ENCODE results near the gene NEK7. TPM values are rescaled to one million over a fixed set of nuclear protein-coding genes. Genes with fewer than 3 reads are reported as not detected.

Gene NEK7
- total RNA-seq, 1 donor from 2014 or later = 24.6 TPM

DNA sequence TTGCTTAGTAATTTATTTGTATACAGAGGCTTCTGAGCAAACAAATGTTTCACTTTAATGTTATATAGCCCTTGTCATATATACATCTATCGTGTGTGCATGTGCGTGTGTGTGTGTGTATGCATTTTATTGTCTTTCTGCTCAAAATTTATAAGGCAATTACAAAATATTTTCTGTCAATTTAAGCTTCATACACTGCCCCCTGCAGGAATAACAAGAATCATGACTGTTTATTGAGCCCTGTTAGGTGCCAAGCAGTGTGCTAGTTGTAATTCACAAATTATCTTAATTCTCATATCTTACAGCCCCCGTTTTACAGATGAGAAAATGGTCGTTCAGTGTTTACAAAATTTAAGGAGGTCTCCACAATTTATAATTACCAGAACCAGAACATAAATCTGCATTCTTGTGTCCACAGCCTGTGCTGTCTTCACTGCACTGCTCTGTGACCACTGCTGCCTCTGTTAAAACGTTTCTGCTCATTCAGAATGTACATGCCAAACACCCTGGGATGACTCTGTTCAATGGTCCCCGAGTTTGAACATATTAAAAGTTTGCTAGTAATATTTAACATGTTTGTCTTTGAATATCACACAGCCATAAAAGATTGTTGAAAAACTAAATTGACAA lies 202.3 kb downstream of the NEK7 start:
- no peak for DNase-seq

DNA sequence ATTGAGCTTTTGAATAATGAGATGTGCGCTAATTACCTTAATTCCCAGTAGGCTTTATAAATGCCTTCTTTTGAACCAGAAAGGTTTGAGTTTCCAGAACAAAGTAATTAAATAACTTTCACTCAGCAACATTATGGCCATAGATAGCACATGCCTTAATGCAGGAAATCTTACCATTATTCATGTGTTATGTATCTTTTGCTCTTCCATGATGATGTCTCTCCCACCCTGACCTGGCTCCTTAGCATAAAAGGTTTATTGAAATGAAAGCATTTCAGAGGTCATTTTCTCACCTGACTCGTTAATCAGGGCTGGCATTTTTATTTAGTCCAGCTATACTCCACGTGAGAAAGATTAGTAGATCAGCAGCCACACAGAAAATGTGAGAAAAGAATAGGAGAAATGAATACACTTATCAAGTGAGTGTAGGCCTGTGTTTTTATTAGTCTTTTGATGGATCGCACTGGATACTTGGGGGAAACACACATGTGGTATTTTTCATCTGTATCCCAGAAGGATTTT lies 203.5 kb downstream of the NEK7 start:
- no peak for DNase-seq

DNA sequence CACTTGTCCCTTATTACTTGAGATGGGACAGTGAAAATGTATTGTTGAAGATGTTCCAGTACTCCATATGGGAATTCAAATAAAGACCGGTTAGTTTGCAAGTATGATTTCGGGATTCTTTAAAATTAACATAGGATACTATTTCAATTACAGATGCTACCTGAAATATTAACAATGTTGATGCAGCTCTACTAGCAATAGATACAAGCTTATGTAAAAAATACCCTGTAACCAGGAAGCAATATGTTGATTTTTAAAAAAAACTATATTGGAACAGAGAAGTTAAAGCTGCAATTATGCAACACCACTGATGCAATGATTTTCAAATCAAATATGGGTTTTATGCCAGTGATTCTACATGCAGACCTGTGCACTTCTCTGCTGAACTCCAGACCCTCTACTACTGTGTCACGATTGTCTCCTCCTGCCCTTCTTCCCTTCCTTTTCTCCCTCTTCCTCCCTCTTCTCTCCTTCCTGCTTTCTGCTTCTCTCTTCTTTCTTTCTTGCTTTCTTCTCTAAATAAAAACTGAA lies 204.5 kb downstream of the NEK7 start:
- DNase-seq = no peak

DNA sequence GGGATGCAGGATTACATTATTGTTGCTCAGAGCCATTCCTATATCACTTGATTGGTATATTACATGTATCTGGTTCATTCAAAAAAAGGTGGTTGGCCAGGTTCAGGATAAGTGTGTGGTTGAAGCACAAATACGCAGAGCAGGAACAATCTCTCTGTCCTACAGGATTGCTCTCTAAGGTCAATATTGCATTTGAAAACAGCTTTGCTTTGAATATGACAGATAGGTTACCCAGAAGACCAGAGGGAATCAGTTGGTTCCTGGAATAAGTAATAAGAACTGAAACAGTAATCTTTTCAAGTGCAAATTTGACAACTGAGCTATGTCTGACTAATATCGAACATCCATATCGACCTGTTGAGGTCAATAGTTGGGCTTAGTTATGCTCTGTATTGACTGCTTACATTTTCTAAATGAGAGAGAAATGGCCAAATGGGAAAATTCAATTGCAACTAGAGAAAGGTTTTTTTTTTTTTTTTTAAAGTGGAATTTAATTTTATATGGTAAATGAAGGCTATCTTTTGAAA lies 206.9 kb downstream of the NEK7 start:
- no peak for DNase-seq

- DNase-seq = no peak
Observed at GRCh38 chr1:198364471-198364870, 207.7 kb downstream of the NEK7 start.

GRCh38 chr1:198367296-198367695 lies 210.5 kb downstream of the NEK7 start:
- no peak for DNase-seq

DNA sequence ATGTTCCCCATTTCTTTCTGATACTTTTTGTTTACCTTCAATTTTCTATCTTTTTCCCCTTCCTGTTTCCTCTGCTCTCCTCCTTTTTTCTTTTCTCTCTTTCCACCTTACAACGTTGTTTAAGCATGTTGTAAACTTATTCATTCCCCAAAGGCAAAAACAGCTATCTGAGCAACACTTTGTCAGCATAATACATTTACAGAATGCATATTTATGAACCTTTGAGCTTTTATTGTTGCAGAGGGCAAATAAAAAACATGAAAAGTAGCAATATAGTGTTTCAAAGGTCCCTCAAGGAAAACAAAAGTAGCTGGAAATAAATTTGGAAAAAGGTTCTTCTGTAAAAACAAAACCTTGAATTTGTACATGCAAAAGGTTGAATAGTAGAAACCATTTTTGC lies 214.2 kb downstream of the NEK7 start:
- no peak for DNase-seq

Other genes starting within 250 kb of the NEK7 start
- 0.16 TPM for gene LHX9, start 239.6 kb upstream of the NEK7 start, total RNA-seq

Measured in occipital lobe (tissue), 2 donors.